NCI-H2196 (cell line): ENCODE results near the gene SPATA33.
"Not testable (repeated sequence)": the region's sequence is repeated elsewhere in the genome, so short reads cannot be mapped to it uniquely, and the experiment has no call there.

Experiments used
- DNase-seq: peaks from one replicate; lab custom pipeline; 2025; ENCODE audit not compliant: unreplicated experiment; lab: John Stamatoyannopoulos, UW

SPATA33 gene

DNA sequence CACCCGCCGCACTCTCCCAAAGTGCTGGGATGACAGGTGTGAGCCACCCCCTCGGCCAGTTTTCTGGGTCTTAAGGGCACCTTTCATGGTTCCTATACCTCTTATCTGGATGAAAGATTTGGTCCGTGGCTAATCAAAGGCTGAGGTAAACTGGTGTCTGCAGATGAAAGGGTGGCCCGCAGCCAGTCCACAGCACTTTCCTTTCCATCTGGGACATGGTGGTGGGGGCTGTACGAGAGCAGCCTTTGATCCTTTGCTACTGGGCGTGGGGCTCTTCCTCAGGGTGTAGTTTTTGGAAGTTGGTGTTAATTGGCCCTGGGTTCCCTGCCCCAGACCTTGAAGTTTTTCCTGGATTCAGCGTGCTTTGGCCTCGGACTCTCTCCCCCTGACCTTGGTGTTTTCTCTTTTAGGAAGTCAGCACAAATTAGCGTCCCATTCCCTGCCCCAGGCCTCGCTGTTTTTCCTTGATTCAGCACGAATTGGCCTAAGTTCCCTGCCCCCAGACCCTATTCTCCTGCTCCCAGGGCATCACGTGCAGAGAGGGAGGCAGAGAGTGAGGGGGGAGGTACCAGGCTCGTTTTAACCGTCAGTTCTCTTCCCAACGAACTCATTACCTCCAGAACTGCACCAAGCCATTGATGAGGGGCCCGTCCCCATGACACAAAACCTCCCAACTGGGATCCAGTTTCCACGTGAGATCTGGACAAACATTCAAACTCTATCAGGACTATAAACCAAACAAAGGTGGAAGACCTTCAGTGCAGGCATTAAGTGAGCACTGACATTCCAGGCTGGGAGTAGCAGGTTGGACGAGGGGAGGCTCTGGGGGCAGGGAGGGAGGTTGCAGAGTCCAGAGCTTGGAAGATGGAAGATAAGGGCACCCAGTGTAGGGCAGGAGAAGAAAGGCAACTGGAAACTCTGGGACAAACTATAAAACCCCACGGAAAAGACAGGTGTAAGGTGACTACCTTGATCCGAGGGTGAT lies 32.6 kb upstream of the SPATA33 start:
- DNase-seq = no peak

DNA sequence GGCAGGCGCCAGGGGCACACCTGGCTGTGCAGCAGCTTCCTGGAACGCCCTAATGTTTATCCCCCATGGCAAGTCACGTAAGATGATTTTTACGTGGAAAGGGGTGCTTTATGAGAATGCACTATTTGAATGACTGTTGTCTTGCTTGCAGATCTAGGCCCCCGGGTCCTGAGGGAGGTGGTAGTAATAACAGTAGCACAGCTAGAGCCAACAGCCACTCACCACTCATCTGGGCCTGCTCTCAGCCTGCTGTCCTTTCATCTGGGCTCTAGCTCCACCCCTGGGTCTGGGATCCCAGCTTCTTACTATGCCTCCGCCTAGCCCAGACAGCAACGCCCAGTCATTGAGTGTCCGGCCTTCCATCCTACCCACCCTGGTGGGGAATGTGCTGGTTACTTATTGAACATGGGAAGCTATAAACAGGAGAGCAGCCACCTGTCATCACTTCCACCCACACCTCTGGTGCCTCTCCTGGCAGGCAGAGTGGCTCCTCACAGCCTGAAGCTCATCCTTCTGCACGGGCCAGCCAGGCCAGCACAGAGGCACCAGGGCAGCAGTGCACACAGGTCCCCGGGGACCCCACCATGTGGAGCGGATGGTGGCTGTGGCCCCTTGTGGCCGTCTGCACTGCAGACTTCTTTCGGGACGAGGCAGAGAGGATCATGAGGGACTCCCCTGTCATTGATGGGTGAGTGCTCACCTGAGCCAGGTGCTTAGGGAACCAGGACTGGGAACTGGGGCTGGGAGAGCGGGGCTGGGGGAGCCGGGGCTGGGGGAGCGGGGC lies 27.6 kb upstream of the SPATA33 start:
- DNase-seq = no peak

DNA sequence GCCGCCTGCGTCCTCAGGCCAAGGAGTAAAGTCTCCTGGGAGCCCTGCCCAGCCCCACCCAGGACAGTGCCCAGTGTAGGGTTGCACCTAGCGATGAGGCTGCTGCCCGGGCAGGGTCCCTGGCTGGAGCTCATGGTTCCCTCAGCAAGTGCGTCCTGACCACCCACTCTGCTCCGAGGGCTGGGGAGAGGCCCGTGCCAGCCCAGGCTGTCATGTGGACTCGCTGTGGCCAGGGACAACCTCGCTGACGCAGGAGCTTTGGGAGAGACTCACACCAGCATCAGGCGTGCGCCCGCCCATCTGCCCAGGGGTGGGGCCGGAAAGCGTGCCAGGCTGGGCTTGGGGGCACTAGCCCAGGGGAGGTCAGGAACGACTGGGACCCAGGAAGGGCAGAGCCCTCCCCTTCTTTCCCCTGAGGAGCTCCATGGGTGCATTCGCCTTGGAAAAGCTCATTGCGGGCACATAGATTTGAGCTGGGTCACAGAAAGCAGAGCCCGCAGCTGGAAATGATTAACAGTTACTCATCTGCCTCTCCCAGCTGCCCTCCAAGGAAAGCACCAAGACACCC lies 24.5 kb upstream of the SPATA33 start:
- DNase-seq = no peak

DNA sequence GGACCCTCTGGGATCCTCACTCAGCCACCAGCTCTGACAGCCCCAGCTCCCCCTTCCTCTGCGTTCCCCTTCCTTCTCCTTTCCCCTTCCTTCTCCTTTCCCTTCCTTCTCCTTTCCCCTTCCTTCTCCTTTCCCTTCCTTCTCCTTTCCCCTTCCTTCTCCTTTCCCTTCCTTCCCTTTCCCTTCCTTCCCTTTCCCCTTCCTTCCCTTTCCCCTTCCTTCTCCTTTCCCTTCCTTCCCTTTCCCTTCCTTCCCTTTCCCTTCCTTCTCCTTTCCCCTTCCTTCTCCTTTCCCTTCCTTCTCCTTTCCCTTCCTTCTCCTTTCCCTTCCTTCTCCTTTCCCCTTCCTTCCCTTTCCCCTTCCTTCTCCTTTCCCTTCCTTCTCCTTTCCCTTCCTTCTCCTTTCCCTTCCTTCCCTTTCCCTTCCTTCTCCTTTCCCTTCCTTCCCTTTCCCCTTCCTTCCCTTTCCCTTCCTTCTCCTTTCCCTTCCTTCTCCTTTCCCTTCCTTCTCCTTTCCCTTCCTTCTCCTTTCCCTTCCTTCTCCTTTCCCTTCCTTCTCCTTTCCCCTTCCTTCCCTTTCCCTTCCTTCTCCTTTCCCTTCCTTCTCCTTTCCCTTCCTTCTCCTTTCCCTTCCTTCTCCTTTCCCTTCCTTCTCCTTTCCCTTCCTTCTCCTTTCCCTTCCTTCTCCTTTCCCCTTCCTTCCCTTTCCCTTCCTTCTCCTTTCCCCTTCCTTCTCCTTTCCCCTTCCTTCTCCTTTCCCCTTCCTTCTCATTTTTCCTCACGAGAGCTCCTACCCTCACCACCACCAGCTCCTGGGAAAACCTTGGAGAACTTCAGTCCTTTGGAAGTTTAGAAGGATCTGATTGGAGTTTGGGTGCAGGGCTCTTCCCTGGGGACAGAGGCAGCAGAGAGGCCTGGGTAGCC lies 22.9 kb upstream of the SPATA33 start:
- not testable (repeated sequence) for DNase-seq

GRCh38 chr16:89636663-89637062 lies 21.0 kb upstream of the SPATA33 start:
- no peak for DNase-seq

GRCh38 chr16:89637379-89637778 lies 20.3 kb upstream of the SPATA33 start:
- DNase-seq = no peak

- DNase-seq = no peak
Observed at GRCh38 chr16:89638455-89638854, 19.2 kb upstream of the SPATA33 start.

- DNase-seq = no peak
Observed at GRCh38 chr16:89639385-89639784, 18.3 kb upstream of the SPATA33 start.

- DNase-seq = no peak
Observed at GRCh38 chr16:89641458-89642119, 16.0 kb upstream of the SPATA33 start.

GRCh38 chr16:89642574-89642973 lies 15.1 kb upstream of the SPATA33 start:
- DNase-seq = no peak

- no peak for DNase-seq
Observed at GRCh38 chr16:89643769-89644300, 13.8 kb upstream of the SPATA33 start.

DNA sequence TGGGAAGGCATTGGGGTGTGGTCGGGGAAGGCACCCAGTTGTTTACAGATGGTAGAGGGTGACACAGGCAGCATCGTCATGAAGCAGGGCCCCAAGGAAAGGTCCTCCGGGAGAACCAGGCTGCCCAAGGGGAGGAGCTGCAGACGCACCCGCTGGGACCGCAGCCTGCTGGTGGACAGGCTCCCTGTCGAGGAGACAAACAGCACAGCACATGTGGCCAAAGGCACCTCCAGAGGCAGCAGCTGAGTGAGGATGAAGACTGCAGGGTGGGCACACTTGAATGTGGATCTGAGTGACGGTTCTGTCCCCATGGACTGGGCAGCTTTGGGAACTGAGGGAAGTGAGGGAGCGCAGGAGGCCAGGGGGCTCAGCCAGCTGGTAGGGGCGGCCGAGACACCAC lies 12.5 kb upstream of the SPATA33 start:
- no peak for DNase-seq

- DNase-seq = no peak
Observed at GRCh38 chr16:89646270-89646669, 11.4 kb upstream of the SPATA33 start.

GRCh38 chr16:89646906-89647305 lies 10.7 kb upstream of the SPATA33 start:
- DNase-seq = no peak

DNA sequence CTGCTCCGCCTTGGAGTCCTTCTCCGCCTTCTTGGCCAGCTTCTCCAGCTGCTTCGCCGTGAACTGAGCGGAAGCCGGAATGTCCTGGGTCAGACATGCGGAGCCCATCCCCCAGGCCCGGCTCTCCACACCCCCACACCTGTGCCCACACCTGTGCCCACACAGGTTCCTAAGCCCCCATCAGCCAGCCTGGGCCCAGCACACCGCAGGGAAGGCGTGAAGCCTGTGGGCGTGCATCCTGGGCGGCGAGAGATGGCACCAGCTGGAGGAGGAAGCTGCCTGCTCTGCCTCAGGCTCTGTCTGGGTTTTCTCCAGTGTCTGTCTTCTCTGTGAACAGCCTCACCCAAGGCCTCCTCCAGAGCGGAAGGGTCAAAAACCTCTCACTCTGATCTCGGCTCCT lies 6.1 kb upstream of the SPATA33 start:
- DNase-seq = no peak

DNA sequence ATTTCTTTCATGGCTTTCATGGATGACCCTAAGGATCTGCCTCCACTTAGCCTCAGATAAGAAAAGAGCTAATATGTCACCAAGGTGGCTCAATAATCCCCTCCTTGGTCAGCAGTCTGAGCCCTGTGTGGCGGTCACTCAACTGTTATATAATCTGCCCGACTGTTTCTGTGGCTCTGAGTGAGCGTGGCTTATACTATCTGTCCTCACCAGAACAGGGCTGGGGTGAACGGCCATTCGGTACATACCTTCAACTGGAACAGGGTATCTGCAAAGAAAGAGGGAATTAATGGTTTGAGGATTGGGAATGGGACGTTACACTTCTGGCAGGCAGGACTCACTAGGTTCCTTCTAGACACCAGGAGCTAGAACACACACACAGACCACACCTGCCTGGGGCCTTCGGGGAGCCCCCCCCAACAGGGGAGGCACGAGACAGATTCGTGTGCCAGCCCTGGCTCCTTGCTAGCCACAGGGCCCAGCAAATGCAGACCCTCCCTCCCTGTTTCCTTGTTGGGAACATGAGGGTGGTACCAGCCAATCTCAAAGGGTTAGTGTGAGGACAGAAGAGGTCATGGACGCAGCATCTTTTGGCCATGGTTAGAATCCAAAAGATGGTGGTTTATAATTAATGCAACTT lies 3.9 kb upstream of the SPATA33 start:
- no peak for DNase-seq

- DNase-seq = no peak
Observed at GRCh38 chr16:89655062-89655643, 2.5 kb upstream of the SPATA33 start.

DNA sequence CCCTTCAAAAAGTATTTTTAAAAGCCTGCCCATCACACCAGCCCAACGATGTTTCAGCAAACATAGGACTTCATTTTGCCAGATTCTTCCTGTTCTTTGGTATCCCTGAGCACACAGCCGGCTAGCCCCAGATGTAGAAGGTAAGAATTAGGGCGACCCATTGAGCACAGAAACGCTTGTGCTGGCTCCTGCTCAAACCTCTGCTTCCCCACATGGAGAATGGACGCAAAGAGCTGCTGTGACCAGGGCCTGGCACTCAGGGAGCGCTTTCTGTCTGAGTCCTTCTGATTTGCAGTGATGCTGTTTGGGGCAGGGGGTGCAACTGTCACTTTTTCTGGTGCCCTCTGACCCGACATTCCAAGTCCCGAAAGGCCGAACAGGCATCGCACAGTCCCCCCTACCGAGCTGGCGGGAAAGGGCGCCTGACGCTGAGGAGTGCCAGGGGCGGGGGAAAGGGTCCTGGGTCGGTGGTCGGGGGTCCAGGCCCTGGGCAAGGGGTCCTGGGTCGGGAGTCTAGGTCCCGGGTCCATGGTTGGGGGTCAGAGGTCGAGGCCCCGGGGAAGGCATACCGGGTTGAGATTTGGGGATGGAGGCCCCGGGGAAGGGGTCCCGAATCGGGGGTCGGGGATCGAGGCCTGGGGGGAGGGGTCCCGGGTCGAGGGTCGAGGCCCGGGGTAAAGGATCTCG lies 1.1 kb upstream of the SPATA33 start:
- DNase-seq = no peak
